NCI-H146 (cell line): ENCODE results near the gene AK2.
"Not testable (repeated sequence)": the region's sequence is repeated elsewhere in the genome, so short reads cannot be mapped to it uniquely, and the experiment has no call there.

ENCODE experiments used
- DNase-seq: peaks from one replicate; lab custom pipeline; 2025; lab: John Stamatoyannopoulos, UW

AK2 gene

DNA sequence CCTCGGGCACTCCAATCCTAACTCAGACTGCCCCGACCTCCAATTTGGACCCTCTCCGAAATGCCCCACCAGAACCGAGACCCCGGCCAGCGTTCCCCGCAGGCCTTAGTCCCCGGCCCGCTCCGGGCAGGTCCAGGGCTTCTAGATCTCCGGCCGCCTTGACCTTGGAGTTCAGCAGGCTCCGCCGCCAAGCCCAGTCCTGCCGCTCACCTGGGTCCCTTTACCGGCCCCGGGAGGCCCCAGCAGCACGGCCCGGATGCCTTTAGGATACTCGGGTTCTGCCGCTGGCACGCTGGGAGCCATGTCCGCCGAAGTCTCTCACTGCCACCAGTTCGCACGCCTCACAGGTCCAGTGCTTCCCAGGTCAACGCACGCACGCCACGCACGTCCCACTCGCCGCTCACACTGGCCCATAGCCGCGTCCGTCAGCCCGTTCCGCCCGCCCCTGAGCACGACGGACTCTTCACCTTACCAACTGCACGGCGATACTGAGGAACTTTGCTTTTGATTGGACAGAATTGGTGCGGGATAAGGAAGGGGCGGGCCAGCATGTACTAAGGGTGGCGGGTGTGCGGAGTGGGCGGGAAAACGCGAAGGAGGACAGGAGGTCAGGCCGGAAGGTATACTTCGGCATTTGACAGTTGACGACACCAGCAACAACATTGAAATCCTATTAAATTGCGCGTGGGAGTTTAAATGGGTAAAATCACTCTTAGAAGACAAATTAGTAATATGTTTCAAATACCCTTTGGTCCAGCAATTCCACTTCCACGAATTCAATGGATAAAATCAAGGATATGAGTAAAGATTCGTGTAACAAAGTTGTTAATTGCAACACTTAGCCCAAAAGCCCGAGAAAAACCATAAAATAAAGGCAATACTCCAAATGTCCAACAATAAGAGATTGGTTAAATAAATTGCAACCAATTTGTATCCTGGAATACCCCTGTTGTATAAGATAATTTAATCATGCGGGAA, at the start of gene AK2:
TSS of gene AK2 (minus strand) at position 358 of the 978 bp plus-strand sequence. CDS start at position 303, 55 bp downstream.
- peak; percentile 95 for DNase-seq

DNA sequence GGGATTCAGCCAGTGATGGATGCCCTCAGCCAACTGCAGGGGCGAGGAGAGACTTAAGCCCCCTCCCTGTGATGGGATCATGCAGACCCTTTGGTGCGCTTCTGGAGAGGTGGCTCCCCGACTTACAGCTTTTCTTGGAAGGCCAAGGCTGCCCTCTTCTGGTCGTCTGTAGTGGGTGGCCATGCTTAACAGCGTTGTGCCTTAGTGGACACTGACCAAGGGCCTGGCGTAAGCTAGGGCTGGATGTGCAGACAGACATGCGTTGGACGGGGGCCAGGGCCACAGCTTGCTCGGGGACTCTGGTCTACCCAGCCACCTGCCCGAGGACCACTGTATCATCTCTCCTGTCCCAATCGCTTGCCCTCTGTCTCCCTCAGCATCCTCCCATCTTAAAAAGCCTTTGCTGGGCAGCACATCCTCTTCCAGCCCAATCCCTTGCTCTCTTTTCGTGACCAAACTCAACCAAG, 49.7 kb upstream of the AK2 start:
- DNase-seq: peak; percentile 56

DNA sequence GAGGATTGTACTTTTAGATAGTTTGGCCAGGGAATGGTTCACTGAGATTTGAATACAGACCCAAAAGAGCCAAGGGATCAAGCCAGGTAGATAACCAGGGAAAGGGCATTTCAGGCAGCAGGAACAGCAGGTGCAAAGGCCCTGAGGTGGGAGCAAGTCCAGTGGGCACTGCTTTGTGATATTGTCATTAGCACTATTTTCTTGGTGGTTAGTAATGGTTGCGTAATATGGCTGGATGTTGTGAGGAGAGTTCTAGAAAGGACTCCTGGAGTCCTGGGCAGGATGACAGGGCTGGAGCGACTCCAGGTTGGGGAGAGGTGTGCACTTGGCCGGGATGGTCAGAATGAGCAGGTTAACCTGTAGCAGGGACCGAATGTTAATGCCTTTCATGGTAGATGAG, 48.6 kb upstream of the AK2 start:
- no peak for DNase-seq

DNA sequence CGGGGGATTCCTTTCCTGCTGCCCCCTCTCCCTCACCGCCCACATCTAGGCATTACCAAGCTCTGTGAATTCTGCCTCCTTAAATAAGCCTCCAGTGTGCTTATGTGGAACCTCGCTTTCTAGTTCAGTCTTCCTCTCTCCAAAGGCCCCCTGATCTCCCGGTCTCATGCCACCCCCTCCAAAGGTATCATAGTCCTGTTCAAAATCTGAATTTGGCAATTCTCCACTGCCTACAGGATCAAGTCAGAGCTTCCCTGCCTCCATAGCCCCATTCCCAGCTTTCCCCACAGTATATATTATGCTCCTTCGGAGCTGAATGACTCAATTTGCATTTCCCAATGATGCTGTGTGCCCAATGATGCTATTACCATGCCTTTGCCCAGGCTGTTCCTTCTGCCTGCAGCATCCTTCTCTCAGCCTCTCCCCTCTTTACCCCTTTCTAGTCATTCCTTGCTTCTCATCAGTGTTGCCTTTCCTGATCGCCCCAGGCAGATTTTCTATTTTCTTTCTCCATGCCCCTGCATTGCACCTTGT, 46.0 kb upstream of the AK2 start:
- DNase-seq: no peak

DNA sequence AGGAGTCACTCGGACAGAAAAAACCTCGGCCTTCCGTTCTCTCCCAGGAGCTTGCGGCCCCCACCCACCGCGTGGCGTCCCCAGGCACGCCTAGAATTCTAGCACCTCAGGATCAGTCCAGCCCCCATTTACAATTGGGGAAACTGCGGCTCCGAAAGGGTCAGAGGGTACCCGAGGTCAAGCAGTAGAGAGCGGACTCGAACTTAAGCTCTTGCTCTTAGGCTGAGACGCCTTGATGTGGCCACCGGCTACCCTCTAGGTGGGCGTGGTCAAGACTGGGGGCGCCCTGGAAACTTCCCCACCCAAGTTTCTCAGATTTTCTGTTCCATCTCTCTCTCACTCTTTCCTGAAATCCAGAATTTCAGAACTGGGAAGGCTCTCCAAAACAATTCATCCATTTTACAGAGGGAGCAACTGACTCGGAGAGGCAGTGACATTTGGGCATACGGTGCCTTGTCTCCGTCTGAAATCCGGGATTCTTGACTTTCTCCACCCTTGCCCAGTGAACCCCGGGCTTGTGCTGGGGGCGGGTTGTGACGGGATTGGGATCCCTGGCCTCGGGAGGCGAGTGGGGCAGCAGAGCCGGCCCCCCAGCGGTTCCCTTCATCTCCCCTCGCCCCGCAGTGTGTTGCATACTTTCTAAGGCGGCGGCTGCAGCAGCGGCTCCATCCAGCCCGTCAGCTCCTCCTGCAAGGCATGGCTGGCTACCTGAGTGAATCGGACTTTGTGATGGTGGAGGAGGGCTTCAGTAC, 45.0 kb upstream of the AK2 start:
- DNase-seq: no peak

DNA sequence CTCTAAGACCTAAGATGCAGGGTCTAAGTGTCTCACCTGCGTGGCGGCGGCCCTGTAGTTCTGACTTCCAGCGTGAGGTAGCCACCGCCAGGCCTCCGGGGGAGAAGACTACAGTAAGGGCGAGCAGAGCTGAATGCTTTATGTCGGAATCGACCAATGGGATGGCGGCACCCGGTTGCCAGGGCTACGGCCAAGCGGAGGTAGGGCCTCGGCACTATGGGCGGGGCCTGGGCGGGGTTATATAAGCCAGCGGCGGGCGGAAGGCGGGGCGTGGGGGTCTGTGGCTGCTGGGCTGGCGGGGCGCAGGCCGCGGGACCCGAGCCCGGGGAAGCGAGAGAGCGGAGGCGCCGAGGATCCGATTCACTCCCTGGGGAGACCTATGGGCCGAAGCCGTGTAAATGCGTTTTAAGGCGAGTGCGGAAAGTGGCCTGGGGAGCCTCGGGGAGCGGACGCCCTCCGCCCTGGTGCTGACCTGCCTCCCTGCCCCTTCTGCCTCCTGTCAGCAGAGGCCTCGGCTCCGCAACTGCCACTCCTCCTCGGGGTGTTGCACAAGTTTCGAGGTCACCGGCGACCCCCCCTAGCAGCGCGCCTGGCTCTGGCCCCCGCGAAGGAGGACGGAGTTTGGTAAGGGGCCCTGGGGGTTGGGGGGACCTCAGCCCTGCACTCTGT, 44.3 kb upstream of the AK2 start, which contains the start of gene AZIN2:
TSS of gene AZIN2 (plus strand) at position 269 of the 669 bp plus-strand sequence. CDS start 1,097 bp downstream, outside the sequence.
- peak; percentile 91 for DNase-seq

DNA sequence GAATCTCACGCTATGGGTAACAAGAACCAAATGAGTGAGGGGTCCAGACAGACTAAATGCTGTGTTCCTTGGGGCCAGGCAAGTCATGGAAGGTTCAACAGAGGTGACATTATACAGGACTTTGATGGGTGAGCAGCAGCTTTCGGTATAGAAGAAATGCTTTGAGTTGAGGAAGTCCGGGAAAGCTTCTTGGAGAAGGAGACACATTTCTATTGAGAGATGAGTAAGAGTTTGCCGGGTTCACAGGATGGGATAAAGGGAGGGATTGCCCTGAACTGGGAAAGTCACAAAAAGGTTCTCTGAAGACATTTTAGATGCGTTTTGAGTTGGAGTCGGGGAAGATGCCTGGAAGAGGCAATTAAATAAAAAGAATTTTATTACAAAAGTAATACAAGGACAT, 43.7 kb upstream of the AK2 start:
- DNase-seq: no peak

DNA sequence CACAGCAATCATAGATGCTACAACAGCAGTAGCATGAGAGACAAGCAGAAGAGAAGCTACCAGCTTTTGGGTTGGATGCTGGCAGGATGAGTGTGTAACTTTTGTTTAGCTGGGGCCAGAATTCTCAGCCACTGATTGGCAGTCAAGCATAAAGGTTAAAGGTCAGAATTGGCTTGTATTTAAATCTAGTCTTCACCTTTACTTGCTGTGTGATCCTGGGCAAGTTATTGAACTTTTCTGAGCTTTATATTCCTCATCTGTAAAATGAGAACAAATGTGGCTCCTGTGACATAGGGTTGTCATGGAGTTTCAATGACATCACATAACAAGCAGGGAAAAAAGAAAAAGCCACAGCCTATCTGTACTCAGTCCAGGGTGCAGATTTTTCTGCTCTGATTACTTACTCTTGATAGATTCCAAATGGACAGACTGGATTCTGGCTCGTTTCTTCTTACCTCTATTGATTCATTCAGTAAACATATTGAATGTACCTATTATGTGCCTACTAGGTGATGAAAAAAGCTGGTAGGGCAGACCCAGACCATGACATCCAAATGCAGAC, 41.4 kb upstream of the AK2 start:
- no peak for DNase-seq

DNA sequence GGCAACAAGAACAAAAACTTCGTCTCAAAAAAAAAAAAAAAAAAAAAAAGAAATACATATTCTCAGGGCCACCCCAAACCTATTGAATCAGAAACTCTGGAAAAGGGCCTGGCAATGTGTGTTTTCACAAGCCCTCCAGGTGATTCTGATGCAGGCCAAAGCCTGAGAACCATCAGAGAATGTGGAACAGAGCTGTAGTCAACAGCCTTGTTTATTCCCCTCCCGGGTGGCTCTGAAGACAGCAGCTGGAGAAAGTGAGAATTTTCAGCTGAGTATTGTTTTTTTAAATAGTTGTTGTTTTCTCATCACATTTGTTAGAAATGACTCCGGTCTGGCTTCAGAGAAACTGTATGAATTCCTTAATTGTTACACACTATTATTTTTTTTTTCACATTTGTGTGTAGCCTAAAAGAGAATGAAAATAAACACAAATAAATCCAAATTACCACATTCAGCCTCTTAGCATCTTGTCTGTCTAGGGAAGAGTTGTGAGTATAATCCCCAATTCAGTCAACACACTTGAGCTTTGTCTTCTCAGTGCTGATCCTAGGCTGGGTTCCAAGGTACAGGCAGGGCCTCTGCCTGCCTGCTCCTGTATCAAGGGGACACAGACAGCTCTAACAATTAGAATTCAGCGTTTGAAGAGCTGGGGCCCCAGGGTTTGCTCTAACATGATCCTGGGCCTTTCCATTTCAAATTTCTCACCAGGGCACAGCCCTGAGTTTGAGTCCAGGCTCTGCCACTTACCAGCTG, 37.7 kb upstream of the AK2 start:
- DNase-seq: no peak

DNA sequence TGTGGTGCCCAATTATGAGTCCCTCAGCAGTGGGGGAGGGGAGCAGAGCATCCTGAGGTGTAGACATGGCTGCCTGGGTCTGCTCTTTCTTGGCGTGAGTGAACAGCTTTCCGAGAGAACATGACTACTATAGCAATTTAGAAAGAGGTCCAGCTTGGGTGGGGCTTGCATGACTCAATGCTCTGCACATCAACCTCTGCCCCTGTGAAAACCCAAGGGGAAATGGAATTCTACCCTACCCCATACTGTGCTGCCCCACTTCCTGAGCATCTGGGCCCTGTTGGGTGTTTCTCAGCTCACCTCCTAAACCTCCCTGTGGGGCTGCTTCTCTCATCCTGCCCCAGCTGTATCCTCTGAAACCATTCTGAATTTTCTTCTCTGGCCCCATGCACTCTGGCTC, 36.0 kb upstream of the AK2 start:
- no peak for DNase-seq

DNA sequence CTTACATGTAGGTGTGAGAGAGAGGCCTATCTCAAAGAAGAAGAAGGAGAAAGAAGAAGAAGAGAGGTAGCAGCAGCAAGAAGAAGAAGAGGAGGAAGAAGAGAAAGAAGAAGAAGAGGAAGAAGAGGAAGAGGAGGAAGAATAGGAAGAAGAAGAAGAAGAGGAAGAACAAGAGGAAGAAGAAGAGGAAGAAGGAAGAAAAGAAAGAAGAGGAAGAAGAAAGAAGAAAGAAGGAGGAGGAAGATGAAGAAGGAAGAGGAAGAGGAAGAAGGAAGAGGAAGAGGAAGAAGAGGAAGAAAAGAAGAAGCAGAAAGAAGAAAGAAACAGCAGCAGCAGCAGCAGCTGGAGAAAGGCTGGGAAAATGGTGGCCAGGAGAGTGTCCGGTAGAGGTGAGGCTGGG, 33.9 kb upstream of the AK2 start:
- DNase-seq: no peak

DNA sequence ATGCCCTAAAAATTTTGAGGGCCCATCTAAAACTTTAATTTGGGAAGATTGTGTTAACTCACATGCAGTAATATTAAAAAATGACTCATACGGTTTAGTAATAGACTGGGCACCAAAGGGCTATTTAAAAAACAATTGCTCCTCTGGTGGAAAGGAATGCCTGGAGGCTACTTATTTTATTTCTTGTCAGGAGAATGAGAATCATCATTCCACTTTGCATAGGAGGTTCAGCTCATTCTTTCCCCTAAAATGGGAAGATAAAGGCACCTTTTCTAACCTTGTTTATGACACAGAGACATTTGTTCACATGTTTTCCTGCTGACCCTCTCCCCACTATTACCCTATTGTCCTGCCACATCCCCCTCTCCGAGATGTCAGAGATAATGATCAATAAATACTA, 31.4 kb upstream of the AK2 start:
- DNase-seq: not testable (repeated sequence)

DNA sequence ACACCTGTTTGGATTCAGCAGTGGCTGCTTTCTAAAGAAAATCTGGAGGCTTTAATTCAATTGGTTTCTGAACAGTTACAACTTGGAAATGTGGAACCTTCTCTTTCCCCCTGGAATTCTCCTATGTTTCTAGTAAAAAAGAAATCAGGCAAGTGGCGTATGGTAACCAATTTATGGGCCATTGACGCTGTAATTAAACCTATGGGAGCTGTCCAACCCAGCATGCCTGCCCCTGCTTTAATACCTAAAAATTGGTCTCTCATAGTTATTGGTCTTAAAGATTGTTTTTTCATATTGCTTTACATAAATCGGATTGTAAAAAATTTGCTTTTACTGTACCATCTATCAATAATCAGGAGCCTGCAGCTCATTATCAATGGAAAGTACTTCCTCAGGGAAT, 29.8 kb upstream of the AK2 start:
- not testable (repeated sequence) for DNase-seq

DNA sequence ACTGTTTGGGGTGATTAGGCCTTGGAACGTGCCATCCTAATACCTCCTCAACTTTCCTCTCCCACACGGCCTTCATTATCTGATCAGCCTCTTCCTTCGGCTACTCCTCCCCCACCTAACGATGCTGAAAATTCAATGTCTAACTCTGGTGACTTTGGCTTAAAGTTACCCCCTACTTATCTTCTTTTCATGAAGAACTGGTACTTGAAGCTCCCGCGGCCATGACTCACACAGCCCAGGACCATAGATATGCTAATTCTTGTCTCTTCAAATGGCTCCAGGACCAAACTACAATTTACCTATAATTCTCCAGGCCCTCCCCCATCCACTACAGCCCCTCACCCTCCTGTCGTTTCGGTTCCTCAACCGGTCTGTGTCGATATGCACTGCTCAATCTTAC, 28.6 kb upstream of the AK2 start:
- no peak for DNase-seq

DNA sequence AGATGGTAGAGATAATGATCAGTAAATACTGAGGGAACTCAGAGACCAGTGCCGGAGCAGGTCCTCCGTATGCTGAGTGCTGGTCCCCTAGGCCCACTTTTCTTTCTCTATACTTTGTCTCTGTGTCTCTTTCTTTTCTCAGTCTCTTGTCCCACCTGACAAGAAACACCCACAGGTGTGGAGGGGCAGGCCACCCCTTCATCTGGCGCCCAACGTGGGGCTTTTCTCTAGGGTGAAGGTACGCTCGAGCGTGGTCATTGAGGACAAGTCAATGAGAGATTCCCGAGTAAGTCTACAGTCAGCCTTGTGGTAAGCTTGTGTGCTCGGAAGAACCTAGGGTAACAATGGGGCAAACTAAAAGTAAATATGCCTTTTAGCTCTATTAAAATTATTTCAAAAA, 27.6 kb upstream of the AK2 start:
- DNase-seq: not testable (repeated sequence)

DNA sequence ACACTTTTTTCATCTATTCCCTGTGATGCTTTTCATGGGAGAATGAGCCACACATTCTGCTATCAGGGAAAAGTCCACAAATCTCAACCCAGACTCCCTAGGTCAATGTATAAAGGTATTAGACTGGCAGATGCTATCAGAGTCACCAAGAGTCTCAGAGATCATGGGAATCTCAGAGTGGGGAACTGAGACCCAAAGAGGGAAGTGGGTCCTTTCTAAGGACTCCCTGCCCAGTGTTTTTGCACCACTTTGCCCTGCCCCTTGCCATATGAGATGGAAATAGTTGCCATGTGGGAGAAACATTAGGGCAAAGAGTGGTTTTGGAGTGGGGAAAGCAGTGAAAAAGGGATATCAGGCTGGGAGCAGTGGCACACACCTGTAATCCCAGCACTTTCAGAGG, 25.2 kb upstream of the AK2 start:
- DNase-seq: no peak

DNA sequence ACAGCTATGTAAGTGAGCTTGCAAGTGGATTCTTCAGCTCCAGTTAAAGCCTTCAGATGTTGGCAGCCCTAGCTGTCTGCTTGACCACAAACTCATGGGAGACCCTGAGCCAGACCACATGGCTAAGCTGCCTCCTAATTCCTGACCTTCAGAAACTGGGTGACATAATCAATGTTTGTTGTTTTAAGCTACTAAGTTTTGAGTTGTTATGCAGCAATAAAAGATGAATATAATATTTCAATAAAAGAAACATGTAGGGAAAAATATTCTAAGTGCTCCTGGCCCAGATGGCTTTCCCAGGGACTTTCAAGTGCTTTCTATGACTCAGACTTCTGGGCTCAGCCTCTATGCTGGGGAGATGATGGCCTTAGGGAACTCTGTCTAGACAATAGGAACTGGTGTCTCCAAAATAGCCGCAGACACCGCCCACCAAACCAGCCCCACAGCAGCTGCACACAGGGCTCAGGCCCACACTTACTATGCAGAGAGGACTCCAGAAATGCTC, 23.9 kb upstream of the AK2 start:
- no peak for DNase-seq

DNA sequence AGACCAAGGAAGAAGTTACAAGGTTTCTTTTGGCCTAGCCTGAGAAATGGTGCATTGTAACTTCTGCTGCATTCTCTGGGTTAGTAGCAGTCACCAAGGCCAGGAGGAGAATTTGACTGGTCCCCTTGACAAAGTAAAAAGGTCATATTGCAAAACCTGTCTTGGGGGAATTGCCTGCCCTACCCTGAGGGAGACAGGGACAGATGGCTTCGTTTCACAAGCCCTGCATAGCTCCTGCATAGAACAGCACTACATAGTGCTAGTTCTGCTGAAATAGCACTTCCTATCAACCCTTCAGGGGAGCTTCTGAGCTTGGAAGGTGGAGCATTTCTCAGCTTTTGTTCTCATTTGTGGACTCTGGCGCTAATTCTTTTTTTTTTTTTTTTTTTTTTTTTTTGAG, 20.4 kb upstream of the AK2 start:
- DNase-seq: no peak

DNA sequence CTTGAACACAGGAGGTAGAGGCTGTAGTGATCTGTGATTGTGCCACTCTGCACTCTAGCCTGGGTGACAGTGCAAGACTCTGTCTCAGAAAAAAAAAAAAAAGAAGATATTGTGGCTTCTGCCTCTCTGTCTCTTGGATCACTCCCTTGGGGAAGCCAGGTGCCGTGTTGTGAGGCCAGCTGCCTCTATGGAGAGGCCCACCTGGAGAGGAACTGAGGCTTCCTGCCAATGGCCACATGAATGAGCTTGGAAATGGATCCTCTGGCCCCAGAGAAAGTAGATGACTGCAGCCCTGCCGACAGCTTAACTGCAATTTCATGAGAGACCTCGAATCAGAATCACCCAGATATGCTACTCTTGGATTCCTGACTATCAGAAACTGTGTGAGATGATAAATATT, 19.7 kb upstream of the AK2 start:
- DNase-seq: no peak

DNA sequence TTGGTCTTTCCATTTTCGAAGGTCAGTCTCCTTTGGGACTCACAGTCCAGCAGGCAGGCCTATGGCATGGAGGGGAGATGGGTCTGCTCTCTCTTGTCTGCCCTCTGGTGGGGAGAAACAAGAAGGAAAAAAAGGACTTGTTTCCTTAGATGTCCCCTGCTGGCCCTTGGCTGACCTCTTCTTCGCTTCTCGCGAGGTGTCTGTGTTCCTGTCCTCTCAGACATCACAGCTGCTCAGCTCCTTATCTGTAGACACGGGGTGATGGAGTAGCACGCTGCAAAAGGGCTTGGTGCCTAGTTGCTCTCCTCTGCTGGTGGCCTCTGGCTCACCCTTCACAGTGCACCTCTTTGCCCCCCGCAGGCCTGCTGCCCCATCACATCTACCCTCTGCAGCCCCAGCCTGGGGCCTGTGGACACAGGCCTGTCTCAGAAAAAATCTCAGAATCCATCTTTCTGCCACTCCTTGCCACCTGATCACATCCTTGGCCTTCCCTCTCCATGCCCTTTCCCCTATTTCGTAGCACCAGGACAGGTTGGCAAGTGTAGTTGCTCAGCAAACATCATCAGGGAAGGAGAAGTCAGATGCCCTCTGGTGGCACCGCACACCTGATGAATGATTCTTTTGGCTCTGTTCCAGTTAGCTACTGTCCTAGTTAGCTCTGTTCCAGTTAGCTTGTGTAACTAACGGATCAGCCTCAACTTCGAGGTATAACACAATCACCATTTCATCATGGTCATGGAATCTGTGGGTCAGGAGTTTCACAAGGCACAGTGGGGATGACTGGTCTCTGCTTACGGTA, 18.7 kb upstream of the AK2 start:
- peak; percentile 75 for DNase-seq
